GM12864 (cell line): ENCODE data around the gene ZBTB4.
"Not testable (repeated sequence)": the region's sequence is repeated elsewhere in the genome, so short reads cannot be mapped to it uniquely, and the experiment has no call there.

ENCODE experiments used
- DNase-seq: peaks from one replicate; pipeline ENCODE4 v3.0.0-alpha.2; 2011; ENCODE audit warnings: low read depth
- H3K4me3 ChIP-seq: 2 replicates; pipeline ENCODE4 v1.5.1; 2011; ENCODE audit warnings: mild to moderate bottlenecking, low read depth, low read length, control low read depth
- TF ChIP-seq, protein P1 (sequence below): IDR thresholded peaks from 2 replicates; pipeline ENCODE4 v1.5.1; 2011; ENCODE audit warnings: low read depth, mild to moderate bottlenecking, moderate library complexity, low read length, control low read depth, inconsistent platforms; ENCODE audit errors: missing control alignments

ZBTB4 gene

DNA sequence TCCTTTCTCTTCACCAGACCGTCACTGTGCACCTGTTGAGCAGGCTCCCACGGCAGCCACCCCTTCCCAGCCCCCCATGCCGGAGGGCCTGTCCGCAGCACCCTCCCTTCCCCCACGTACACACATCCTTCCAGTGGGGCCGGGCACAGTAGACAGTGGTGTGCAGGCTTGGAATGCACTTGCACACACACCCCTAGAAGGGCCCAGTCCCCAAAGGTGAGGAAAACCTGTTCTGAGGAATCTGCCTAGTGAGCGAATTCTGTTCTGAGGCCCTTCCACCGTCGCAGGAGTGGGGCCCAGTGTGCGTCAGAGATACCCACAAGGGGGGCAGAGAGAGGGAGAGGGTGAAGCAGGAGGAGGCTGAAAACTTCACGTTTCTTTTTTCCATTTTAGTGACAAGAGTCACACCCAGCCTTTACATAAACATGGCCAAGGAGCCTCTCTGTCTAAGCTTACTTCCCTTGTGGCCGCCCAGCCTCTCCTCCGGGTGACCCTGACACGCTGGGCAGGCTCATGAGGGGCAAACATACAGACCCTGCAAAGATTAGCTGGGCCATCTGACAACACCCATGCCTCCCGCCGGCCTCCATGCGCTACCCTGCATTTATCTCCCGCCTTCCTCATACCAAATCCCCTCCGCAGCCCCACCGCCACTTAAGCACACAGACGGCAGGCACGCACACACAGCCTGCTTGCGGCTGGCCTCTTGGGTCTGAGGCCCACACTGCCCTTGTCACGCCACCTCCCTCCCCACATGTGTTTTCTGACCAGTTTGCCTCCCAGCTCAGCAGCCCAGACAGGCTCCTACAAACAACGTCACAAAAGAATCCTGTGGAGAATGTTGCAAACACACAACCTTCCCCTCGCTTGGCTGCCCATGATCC, 1.8 kb downstream of the ZBTB4 start:
- DNase-seq, result no peak
- H3K4me3 ChIP-seq, result no peak overlapping the region

DNA sequence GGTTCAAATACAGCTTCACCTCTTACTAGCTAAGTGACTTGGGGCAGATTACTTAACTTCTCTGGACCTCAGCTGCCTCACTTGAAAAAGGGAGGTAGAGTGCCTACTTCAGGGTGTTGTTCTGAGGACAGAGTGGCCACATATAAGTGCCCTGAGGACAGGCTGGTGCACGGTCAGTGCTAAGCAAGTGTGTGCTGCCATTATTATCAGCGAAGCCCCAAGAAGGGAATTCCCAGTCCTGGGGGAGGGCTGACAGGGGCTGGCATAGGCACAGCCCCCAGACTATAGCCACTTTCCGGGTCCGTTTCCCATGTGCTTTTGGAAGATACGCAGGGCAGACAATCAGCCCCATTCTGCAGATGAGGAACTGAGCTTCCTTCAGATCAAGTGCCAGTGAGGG, 2.5 kb downstream of the ZBTB4 start:
- no peak for DNase-seq
- TF ChIP-seq, protein P1, sequence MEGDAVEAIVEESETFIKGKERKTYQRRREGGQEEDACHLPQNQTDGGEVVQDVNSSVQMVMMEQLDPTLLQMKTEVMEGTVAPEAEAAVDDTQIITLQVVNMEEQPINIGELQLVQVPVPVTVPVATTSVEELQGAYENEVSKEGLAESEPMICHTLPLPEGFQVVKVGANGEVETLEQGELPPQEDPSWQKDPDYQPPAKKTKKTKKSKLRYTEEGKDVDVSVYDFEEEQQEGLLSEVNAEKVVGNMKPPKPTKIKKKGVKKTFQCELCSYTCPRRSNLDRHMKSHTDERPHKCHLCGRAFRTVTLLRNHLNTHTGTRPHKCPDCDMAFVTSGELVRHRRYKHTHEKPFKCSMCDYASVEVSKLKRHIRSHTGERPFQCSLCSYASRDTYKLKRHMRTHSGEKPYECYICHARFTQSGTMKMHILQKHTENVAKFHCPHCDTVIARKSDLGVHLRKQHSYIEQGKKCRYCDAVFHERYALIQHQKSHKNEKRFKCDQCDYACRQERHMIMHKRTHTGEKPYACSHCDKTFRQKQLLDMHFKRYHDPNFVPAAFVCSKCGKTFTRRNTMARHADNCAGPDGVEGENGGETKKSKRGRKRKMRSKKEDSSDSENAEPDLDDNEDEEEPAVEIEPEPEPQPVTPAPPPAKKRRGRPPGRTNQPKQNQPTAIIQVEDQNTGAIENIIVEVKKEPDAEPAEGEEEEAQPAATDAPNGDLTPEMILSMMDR, result no peak
- H3K4me3 ChIP-seq, result no peak overlapping the region

More for the DNA sequence above, 1.8 kb downstream of the ZBTB4 start:
- TF ChIP-seq, protein P1, result no peak

DNA sequence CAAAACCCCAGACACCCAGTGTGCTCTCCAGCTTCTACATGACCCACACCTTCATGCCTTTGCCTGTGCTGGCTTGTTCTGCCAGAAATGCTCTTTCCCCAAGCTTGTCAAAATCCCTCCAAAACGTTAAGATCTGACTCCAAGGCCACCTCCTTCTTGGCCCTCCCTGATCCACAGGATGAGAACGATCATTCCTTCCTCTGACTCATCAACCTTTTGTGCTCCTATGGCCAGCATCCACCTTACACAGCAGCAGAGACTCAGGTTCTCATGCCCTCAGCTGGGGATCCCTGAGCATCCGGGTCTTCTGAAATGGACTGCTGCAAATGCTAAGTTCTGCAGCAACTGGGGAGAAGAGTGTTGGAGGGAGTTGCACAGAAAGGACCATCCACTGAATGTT, 2.9 kb downstream of the ZBTB4 start:
- DNase-seq, result no peak
- TF ChIP-seq, protein P1, result no peak
- no peak overlapping the region for H3K4me3 ChIP-seq

DNA sequence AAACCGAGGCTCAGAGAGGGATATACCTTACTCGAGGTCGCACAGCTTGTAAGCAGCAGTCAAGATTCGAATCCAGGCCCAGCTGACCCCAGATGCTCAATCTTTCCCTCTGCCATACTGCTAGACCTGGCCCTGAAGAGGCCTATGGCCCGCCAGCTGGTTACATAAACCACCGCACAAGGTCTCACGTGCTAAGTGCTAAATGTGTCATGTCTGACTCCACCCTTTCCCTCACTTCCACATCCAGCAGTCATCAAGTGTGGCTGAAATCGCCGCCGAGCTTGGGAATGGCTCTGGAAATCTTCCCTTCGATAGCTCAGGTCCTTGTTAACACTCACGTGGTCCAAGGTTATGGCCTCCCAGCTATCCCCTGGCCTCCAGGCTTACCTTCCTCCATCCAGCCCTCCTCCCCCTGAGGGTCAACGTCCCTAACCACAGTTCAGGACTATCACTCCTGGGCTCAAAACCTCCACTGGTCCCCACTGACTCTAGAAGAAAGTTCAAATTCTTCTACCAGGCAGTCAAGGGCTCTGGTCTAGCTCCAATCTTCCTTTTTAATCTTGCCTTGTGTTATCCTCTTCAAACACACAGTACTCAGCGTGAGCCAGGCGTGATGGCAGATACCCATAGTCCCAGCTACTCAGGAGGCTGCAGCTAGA, 3.5 kb downstream of the ZBTB4 start:
- H3K4me3 ChIP-seq, result no peak overlapping the region
- DNase-seq, result no peak
- TF ChIP-seq, protein P1, result no peak

DNA sequence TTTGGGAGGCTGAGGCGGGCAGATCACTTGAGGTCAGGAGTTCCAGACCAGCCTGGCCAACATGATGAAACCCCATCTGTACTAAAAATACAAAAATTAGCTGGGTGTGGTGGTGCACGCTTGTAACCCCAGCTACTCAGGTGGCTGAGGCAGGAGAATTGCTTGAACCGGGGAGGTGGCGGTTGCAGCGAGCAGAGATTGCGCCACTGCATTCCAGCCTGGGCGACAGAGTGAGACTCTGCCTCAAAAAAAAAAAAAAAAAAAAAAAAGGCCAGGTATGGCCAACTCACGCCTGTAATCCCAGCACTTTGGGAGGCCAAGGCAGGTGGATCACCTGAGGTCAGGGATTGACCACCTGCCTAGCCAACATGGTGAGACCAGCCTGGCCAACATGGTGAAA, 4.7 kb downstream of the ZBTB4 start:
- H3K4me3 ChIP-seq, DNase-seq: not testable (repeated sequence)

DNA sequence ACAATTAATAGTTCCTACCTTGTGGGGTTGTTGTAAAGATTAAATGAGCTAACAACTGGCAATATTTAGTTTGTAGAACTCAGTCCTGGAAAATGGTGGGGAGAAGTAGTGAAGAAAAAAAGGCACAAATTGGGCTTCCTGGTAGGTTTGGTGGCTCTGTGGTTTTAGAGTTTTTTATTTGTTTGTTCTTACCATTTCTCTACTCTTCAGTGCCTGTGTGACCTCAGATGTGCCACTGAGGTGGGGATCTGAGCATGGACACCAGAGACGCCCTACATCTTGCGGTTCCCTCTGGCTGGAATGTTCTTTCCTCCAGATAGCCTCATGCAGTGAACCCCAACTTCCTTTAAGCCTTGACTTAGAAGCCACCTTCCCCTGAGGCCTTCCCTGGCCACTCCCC, 7.7 kb downstream of the ZBTB4 start:
- no peak for DNase-seq
- H3K4me3 ChIP-seq, result no peak overlapping the region
- TF ChIP-seq, protein P1, result no peak

DNA sequence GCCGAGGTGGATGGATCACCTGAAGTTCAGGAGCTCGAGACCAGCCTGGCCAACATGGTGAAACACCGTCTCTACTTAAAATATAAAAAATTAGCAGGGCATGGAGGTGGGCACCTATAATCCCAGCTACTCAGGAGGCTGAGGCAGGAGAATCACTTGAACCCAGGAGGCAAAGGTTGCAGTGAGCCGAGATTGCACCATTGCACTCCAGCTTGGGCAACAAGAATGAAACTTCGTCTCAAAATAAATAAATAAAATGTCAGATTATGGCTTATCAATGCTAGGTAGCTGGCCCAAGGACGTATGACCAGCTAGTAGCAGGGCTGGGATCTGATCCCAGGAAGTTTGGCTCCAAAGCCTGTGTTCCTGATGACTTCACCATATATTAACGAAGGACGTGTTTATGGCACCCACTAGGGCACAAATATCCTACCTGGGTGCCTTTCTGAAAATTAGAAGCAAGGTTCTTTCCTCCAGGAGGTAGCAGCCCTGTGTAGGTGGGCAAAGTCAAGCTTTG, 8.9 kb downstream of the ZBTB4 start:
- not testable (repeated sequence) for DNase-seq, H3K4me3 ChIP-seq

DNA sequence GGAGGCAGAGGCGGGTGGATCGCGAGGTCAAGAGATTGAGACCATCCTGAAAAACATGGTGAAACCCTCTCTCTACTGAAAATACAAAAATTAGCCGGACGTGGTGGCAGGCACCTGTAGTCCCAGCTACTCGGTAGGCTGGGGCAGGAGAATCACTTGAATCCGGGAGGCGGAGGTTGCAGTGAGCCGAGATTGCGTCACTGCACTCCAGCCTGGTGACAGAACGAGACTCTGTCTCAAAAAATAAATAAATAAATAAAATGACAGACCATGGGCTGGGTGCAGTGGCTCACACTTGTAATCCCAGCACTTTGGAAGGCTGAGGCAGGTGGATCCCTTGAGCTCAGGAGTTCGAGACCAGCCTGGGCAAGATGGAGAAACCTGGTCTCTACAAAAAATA, 9.6 kb downstream of the ZBTB4 start:
- DNase-seq, H3K4me3 ChIP-seq: not testable (repeated sequence)
